Heart left ventricle (tissue), 13 donors: ENCODE measurements around the gene MAST3.

Experiments used
- POLR2A ChIP-seq, 2 donors: fragments of 450-650 bp; IDR thresholded peaks; one replicate each; pipeline ENCODE4 v1.6.1; 2017; ENCODE audit warnings: antibody characterized with exemption in 2 of 2, mild to moderate bottlenecking in 2 of 2, moderate library complexity in 2 of 2
- TF ChIP-seq, protein P1 (sequence below), 12 donors: fragments of 200-600 bp; sonication (generic) in 4 of 12; IDR thresholded peaks; one replicate each; pipeline versions ENCODE4 v1.5.0 to v1.8.0; 2018 to 2022; ENCODE audit warnings: antibody characterized with exemption in 12 of 12, mild to moderate bottlenecking in 5 of 12
- donor health status: ischemic (EF 13 %, LVEDD 7.1; RV severe dilation, severe dysfunction).
- donor health status: DM: no; HTN: yes; CAD: no.
- donor health status: DM: no; HTN: no; CAD: no.
- donor health status: ischemic (EF 25% LVEDD 6.9; RV normal size, moderate dysfunction).
- donor health status: ischemic (EF 25% LVEDD 5.7; RV mildly dilated, moderate dysfunction).
- donor health status: ischemic (EF 35%, LVEDD 5.7; RV mildly dilated, moderate dysfunction).
- donor health status: nonischemic (EF 11% LVEDD 7.7; RV severe dilation, severe dysfunction).
- donor health status: DM: yes; HTN: yes; CAD: no.
- donor health status: PGD.
- donor health status: ischemic (EF 29% LVEDD 5.4; RV normal size, mild dysfunction).
- donor health status: nonischemic (EF 23%, LVEDD 6.1; RV moderate dilation, normal function).

DNA sequence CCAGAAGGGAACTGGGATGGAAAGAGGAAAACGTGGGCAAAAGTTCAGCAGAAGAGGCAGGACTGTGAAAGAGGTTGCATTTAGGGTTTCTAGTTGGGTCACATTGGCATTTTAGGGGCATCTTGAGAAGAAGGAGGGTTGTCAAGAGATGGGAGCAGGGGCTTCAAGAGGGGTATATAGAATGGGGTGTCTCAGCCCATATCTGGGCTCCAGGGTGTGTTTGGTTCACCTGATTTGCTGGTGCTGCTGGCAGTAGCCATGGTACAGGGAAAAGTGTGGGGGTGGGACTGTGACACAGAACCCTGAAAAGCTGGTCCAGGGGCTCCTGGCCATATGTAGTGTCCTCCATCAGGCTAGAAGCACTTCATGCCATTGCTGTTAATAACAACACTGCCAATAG is 22.5 kb downstream of the MAST3 start:
- no peak for TF ChIP-seq POLR2A (IDR thresholded peaks at IDR 0.05)
- TF ChIP-seq, protein P1, sequence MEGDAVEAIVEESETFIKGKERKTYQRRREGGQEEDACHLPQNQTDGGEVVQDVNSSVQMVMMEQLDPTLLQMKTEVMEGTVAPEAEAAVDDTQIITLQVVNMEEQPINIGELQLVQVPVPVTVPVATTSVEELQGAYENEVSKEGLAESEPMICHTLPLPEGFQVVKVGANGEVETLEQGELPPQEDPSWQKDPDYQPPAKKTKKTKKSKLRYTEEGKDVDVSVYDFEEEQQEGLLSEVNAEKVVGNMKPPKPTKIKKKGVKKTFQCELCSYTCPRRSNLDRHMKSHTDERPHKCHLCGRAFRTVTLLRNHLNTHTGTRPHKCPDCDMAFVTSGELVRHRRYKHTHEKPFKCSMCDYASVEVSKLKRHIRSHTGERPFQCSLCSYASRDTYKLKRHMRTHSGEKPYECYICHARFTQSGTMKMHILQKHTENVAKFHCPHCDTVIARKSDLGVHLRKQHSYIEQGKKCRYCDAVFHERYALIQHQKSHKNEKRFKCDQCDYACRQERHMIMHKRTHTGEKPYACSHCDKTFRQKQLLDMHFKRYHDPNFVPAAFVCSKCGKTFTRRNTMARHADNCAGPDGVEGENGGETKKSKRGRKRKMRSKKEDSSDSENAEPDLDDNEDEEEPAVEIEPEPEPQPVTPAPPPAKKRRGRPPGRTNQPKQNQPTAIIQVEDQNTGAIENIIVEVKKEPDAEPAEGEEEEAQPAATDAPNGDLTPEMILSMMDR (IDR thresholded peaks at IDR 0.05) = no peak
